Neural cell (in vitro differentiated cells): Measurements from ENCODE around the gene CAPN7. TPM values are rescaled to one million over a fixed set of nuclear protein-coding genes. Genes with fewer than 3 reads are reported as not detected.
"Not testable (repeated sequence)": the region's sequence is repeated elsewhere in the genome, so short reads cannot be mapped to it uniquely, and the experiment has no call there.

Experiments used
- H2AFZ ChIP-seq: fragments of 200-600, 300-800 bp; sonication (generic), shearing (Covaris generic); 2 replicates; pipeline ENCODE4 v1.6.0; 2014; ENCODE audit warnings: low read depth, mild to moderate bottlenecking, antibody characterized with exemption, low read length, moderate library complexity
- H3F3A ChIP-seq: fragments of 200-600 bp; shearing (Covaris generic); 2 replicates; pipeline ENCODE4 v1.6.1; 2016; ENCODE audit warnings: mild to moderate bottlenecking, moderate library complexity, mixed read lengths, antibody characterized with exemption, low read length; ENCODE audit not compliant: insufficient read depth, poor library complexity, severe bottlenecking
- H3K27ac ChIP-seq: fragments of 200-600, 300-800 bp; sonication (generic), shearing (Covaris generic); 2 replicates; pipeline ENCODE4 v1.5.1; 2014; ENCODE audit warnings: mild to moderate bottlenecking, low read length, moderate library complexity
- H3K27me3 ChIP-seq: fragments of 300-800, 200-600 bp; sonication (generic), shearing (Covaris generic); 2 replicates; pipeline ENCODE4 v1.6.0; 2014; ENCODE audit warnings: mild to moderate bottlenecking, low read depth, low read length, moderate library complexity; ENCODE audit not compliant: insufficient read depth
- H3K36me3 ChIP-seq: fragments of 300-800, 200-600 bp; sonication (generic), shearing (Covaris generic); 2 replicates; pipeline ENCODE4 v1.5.1; 2014; ENCODE audit warnings: mild to moderate bottlenecking, antibody characterized with exemption, low read length, moderate library complexity; ENCODE audit not compliant: insufficient read depth
- H3K4me2 ChIP-seq: fragments of 300-800, 200-600 bp; sonication (generic), shearing (Covaris generic); 2 replicates; pipeline ENCODE4 v1.6.0; 2014; ENCODE audit warnings: mild to moderate bottlenecking, low read length
- H3K4me3 ChIP-seq: fragments of 300-800, 200-600 bp; sonication (generic), shearing (Covaris generic); 2 replicates; pipeline ENCODE4 v1.5.1; 2014; ENCODE audit warnings: mild to moderate bottlenecking, low read length, moderate library complexity
- H3K79me2 ChIP-seq: fragments of 200-600 bp; shearing (Covaris generic); replicated peaks from 2 replicates; pipeline ENCODE4 v1.6.0; 2014; ENCODE audit warnings: mild to moderate bottlenecking, low read length, moderate library complexity; ENCODE audit not compliant: insufficient read depth
- H3K9ac ChIP-seq: fragments of 300-800, 200-600 bp; sonication (generic), shearing (Covaris generic); 2 replicates; pipeline ENCODE4 v1.6.1; 2016; ENCODE audit warnings: mild to moderate bottlenecking, low read length, mixed read lengths
- H3K9me2 ChIP-seq: fragments of 200-600 bp; shearing (Covaris generic); 2 replicates; pipeline ENCODE4 v1.6.1; 2016; ENCODE audit warnings: mild to moderate bottlenecking, low read length, mixed read lengths; ENCODE audit not compliant: insufficient read depth
- H3K9me3 ChIP-seq: fragments of 200-600, 300-800 bp; sonication (generic), shearing (Covaris generic); 2 replicates; pipeline ENCODE4 v1.6.1; 2016; ENCODE audit warnings: mild to moderate bottlenecking, mixed run types, low read length, moderate library complexity, mixed read lengths
- H4K20me1 ChIP-seq: fragments of 200-600 bp; shearing (Covaris generic); 2 replicates; pipeline ENCODE4 v1.6.1; 2016; ENCODE audit warnings: mild to moderate bottlenecking, mixed run types; ENCODE audit not compliant: insufficient read depth
- EP300 ChIP-seq: fragments of 450-650 bp; conservative IDR thresholded peaks from 2 replicates; pipeline ENCODE4 v1.6.1; 2014; ENCODE audit warnings: antibody characterized with exemption, mild to moderate bottlenecking, moderate library complexity; ENCODE audit not compliant: poor library complexity, severe bottlenecking
- EZH2 ChIP-seq: fragments of 200-600, 300-800 bp; shearing (Covaris generic), sonication (generic); IDR thresholded peaks from 2 replicates; pipeline ENCODE4 v1.6.1; 2014; ENCODE audit warnings: antibody characterized with exemption, low read length, borderline replicate concordance, mild to moderate bottlenecking; ENCODE audit not compliant: insufficient read depth, poor library complexity, severe bottlenecking
- MXI1 ChIP-seq: fragments of 450-650 bp; conservative IDR thresholded peaks from 2 replicates; pipeline ENCODE4 v1.6.1; 2014; ENCODE audit warnings: antibody characterized with exemption, mild to moderate bottlenecking; ENCODE audit not compliant: poor library complexity, severe bottlenecking
- POLR2AphosphoS5 ChIP-seq: IDR thresholded peaks from 2 replicates; pipeline ENCODE4 v1.6.1; 2012
- RAD21 ChIP-seq: fragments of 450-650 bp; conservative IDR thresholded peaks from 2 replicates; pipeline ENCODE4 v1.6.1; 2014; ENCODE audit warnings: antibody characterized with exemption, mild to moderate bottlenecking, moderate library complexity
- SMC3 ChIP-seq: fragments of 450-650 bp; conservative IDR thresholded peaks from 2 replicates; pipeline ENCODE4 v1.6.1; 2014; ENCODE audit warnings: antibody characterized with exemption, mild to moderate bottlenecking, moderate library complexity; ENCODE audit not compliant: poor library complexity
- TAF1 ChIP-seq: IDR thresholded peaks from 2 replicates; pipeline ENCODE4 v1.6.1; 2012; ENCODE audit warnings: low read depth
- polyA plus RNA-seq: library from polyadenylated mRNA; depleted of rRNA; stranded (reverse); fragments of >200 nt; gene quantifications from 2 replicates; pipeline ENCODE4 v1.2.3, GENCODE V29; 2014
- TF ChIP-seq, protein P1 (sequence below): fragments of 450-650 bp; IDR thresholded peaks from 2 replicates; pipeline ENCODE4 v1.5.1; 2014; ENCODE audit warnings: antibody characterized with exemption, mild to moderate bottlenecking, moderate library complexity; ENCODE audit not compliant: poor library complexity, severe bottlenecking
- TF ChIP-seq, protein P2 (sequence below): IDR thresholded peaks from 2 replicates; pipeline ENCODE4 v1.6.1; 2012; ENCODE audit warnings: borderline replicate concordance

The CAPN7 gene
- polyA plus RNA-seq, 1 donor from 2014 or later = 60.9 TPM

DNA sequence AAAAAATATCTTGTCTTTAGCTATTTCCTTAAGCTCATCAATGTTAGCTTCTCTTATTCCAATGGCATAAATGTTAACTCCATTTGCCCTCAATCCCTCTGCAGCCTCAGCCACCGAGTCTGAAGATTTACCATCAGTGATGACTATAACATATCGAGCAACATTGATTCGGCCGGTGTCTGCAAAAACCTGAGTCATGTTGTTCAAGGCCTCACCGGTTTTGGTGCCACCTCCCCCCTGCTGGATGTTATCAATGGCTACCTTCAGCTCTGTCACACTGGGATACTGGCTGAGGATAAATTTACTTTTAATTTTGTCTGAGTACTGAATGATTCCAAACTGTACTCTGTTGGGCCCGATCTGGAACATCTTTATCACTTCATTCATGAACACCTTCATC is 41.0 kb upstream of the CAPN7 start:
- no peak for TF ChIP-seq SMC3
- no peak for TF ChIP-seq MXI1
- TF ChIP-seq, protein P1, sequence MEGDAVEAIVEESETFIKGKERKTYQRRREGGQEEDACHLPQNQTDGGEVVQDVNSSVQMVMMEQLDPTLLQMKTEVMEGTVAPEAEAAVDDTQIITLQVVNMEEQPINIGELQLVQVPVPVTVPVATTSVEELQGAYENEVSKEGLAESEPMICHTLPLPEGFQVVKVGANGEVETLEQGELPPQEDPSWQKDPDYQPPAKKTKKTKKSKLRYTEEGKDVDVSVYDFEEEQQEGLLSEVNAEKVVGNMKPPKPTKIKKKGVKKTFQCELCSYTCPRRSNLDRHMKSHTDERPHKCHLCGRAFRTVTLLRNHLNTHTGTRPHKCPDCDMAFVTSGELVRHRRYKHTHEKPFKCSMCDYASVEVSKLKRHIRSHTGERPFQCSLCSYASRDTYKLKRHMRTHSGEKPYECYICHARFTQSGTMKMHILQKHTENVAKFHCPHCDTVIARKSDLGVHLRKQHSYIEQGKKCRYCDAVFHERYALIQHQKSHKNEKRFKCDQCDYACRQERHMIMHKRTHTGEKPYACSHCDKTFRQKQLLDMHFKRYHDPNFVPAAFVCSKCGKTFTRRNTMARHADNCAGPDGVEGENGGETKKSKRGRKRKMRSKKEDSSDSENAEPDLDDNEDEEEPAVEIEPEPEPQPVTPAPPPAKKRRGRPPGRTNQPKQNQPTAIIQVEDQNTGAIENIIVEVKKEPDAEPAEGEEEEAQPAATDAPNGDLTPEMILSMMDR = no peak
- TF ChIP-seq RAD21 = no peak
- TF ChIP-seq TAF1 = no peak
- no peak for TF ChIP-seq POLR2AphosphoS5
- no peak for TF ChIP-seq EZH2
- TF ChIP-seq EP300 = no peak
- TF ChIP-seq, protein P2, sequence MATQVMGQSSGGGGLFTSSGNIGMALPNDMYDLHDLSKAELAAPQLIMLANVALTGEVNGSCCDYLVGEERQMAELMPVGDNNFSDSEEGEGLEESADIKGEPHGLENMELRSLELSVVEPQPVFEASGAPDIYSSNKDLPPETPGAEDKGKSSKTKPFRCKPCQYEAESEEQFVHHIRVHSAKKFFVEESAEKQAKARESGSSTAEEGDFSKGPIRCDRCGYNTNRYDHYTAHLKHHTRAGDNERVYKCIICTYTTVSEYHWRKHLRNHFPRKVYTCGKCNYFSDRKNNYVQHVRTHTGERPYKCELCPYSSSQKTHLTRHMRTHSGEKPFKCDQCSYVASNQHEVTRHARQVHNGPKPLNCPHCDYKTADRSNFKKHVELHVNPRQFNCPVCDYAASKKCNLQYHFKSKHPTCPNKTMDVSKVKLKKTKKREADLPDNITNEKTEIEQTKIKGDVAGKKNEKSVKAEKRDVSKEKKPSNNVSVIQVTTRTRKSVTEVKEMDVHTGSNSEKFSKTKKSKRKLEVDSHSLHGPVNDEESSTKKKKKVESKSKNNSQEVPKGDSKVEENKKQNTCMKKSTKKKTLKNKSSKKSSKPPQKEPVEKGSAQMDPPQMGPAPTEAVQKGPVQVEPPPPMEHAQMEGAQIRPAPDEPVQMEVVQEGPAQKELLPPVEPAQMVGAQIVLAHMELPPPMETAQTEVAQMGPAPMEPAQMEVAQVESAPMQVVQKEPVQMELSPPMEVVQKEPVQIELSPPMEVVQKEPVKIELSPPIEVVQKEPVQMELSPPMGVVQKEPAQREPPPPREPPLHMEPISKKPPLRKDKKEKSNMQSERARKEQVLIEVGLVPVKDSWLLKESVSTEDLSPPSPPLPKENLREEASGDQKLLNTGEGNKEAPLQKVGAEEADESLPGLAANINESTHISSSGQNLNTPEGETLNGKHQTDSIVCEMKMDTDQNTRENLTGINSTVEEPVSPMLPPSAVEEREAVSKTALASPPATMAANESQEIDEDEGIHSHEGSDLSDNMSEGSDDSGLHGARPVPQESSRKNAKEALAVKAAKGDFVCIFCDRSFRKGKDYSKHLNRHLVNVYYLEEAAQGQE = no peak
- Histone ChIP-seq H3K79me2 (no peaks in the 10 kb centered on the region), H3K4me2 (no peak overlapping the region), H3K4me3 (no peak overlapping the region), H3K9me3 (no peaks in the 10 kb centered on the region), H3K27ac (no peak overlapping the region), H3K36me3 (no peaks in the 10 kb centered on the region), H4K20me1 (no peaks in the 10 kb centered on the region), H3K9ac (no peak overlapping the region), H3F3A (no peaks in the 10 kb centered on the region), H2AFZ (no peak overlapping the region), H3K27me3 (no peaks in the 10 kb centered on the region), H3K9me2 (no peaks in the 10 kb centered on the region)

DNA sequence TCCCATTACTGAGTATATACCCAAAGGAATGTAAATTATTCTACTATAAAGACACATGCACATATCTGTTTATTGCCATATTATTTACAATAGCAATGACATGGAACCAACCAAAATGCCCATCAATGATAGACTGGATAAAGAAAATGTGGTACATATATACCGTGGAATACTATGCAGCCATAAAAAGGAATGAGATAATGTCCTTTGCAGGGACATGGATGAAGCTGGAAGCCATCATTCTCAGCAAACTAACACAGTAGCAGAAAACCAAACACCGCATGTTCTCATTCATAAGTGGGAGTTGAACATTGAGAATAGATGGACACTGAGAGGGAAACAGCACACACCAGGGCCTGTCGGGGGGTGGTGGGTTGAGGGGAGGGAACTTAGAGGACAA is 39.7 kb upstream of the CAPN7 start:
- H4K20me1 ChIP-seq, H3K36me3 ChIP-seq, H3K9ac ChIP-seq, H3K9me3 ChIP-seq, H3K9me2 ChIP-seq, H3K4me2 ChIP-seq, H3K79me2 ChIP-seq, H2AFZ ChIP-seq, H3F3A ChIP-seq, H3K4me3 ChIP-seq, H3K27ac ChIP-seq, H3K27me3 ChIP-seq: not testable (repeated sequence)

DNA sequence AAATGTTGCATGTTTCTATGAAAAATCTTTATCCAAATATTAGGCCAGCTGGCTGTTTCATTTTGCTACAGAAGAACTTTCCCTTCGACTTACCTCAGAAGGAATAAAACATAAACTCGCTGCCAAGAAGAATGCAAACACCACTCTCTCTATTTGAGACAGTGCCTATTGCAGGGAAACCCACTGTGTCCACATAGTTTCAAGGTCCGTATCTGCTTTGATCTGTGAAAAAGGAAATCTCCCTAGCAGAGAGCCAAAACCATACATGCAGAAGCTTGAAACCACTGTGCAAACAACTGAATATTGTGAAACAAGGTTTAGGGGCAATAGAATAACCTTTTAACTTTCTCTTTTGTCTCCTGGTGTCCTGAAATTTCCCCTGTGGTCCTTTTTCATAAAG is 35.0 kb upstream of the CAPN7 start:
- no peaks in the 10 kb centered on the region for H4K20me1 ChIP-seq
- no peaks in the 10 kb centered on the region for H3K9me3 ChIP-seq
- no peak overlapping the region for H3K4me2 ChIP-seq
- no peaks in the 10 kb centered on the region for H3K36me3 ChIP-seq
- no peaks in the 10 kb centered on the region for H3K79me2 ChIP-seq
- no peaks in the 10 kb centered on the region for H3K9me2 ChIP-seq
- H3F3A ChIP-seq = no peaks in the 10 kb centered on the region
- H3K4me3 ChIP-seq = no peak overlapping the region
- no peak overlapping the region for H2AFZ ChIP-seq
- TF ChIP-seq, protein P2 = no peak
- TF ChIP-seq TAF1 (no peak), EZH2 (no peak), EP300 (no peak), POLR2AphosphoS5 (no peak), MXI1 (no peak), SMC3 (no peak), RAD21 (no peak)
- TF ChIP-seq, protein P1 = no peak
- no peak overlapping the region for H3K9ac ChIP-seq
- no peaks in the 10 kb centered on the region for H3K27me3 ChIP-seq
- H3K27ac ChIP-seq = no peak overlapping the region
